GM15510 (cell line): ENCODE data around the gene FADS6.

Experiments
- POLR2A ChIP-seq: IDR thresholded peaks from 3 replicates; pipeline ENCODE4 v1.6.1; 2011; ENCODE audit warnings: borderline replicate concordance; ENCODE audit not compliant: insufficient read length; ENCODE audit errors: extremely low read depth

FADS6 gene

GRCh38 chr17:74923538-74924249 is 30.3 kb upstream of the FADS6 start:
- TF ChIP-seq POLR2A: no peak

GRCh38 chr17:74922694-74923537 is 29.5 kb upstream of the FADS6 start, which contains the start of gene USH1G:
Gene USH1G (minus strand): TSS chr17:74923255. CDS start chr17:74923073, 182 bp downstream.
- no peak for TF ChIP-seq POLR2A

- TF ChIP-seq POLR2A: no peak
Measured at GRCh38 chr17:74922172-74922571, 28.7 kb upstream of the FADS6 start.

GRCh38 chr17:74921769-74922168 is 28.3 kb upstream of the FADS6 start:
- no peak for TF ChIP-seq POLR2A

- no peak for TF ChIP-seq POLR2A
Measured at GRCh38 chr17:74921026-74921681, 27.7 kb upstream of the FADS6 start.

- TF ChIP-seq POLR2A: no peak
Measured at GRCh38 chr17:74920642-74921025, 27.2 kb upstream of the FADS6 start.

GRCh38 chr17:74920306-74920620 is 26.8 kb upstream of the FADS6 start:
- TF ChIP-seq POLR2A: no peak

- TF ChIP-seq POLR2A: no peak
Measured at GRCh38 chr17:74919440-74920305, 26.2 kb upstream of the FADS6 start.

- no peak for TF ChIP-seq POLR2A
Measured at GRCh38 chr17:74918906-74919305, 25.5 kb upstream of the FADS6 start.

GRCh38 chr17:74917430-74917829 is 24.0 kb upstream of the FADS6 start:
- TF ChIP-seq POLR2A: no peak

- TF ChIP-seq POLR2A: no peak
Measured at GRCh38 chr17:74916851-74917199, 23.4 kb upstream of the FADS6 start.

- no peak for TF ChIP-seq POLR2A
Measured at GRCh38 chr17:74916136-74916850, 22.9 kb upstream of the FADS6 start.

GRCh38 chr17:74907012-74907411 is 13.6 kb upstream of the FADS6 start:
- TF ChIP-seq POLR2A: no peak
